Measurements from ENCODE around the gene ZNF354C.

ZNF354C gene

GRCh38 chr5:179120421-179120861, 60.3 kb downstream of the ZNF354C start:
- no peak for DNase-seq (ENCODE audit: low read depth in 1 of 2, low spot score in 1 of 2)
- Histone ChIP-seq H3K4me3 (replicated peaks; ENCODE audit: insufficient read depth, low read length) (no peak overlapping the region), H3K27me3 (ENCODE audit: insufficient read depth, poor library complexity, severe bottlenecking) (no peaks in the 10 kb centered on the region), H3K27ac (replicated peaks) (no peak overlapping the region)
- TF ChIP-seq GABPA (IDR thresholded peaks at IDR 0.05; ENCODE audit: low read depth) (no peak), CTCF (IDR thresholded peaks at IDR 0.05; ENCODE audit: insufficient read depth, low read length) (no peak), REST (IDR thresholded peaks at IDR 0.05; ENCODE audit: insufficient replicate concordance, low read depth) (no peak), POLR2AphosphoS5 (IDR thresholded peaks at IDR 0.05; ENCODE audit: low read depth) (no peak), SPI1 (IDR thresholded peaks at IDR 0.05; ENCODE audit: borderline replicate concordance, low read depth) (no peak)

- H3K4me3 ChIP-seq (replicated peaks; ENCODE audit: insufficient read depth, low read length) = no peak overlapping the region
- no peak for DNase-seq (ENCODE audit: low read depth in 1 of 2, low spot score in 1 of 2)
- no peaks in the 10 kb centered on the region for H3K27me3 ChIP-seq (ENCODE audit: insufficient read depth, poor library complexity, severe bottlenecking)
- TF ChIP-seq CTCF (IDR thresholded peaks at IDR 0.05; ENCODE audit: insufficient read depth, low read length) = no peak
- no peak for TF ChIP-seq POLR2AphosphoS5 (IDR thresholded peaks at IDR 0.05; ENCODE audit: low read depth)
- no peak for TF ChIP-seq SPI1 (IDR thresholded peaks at IDR 0.05; ENCODE audit: borderline replicate concordance, low read depth)
- no peak for TF ChIP-seq GABPA (IDR thresholded peaks at IDR 0.05; ENCODE audit: low read depth)
- no peak for TF ChIP-seq REST (IDR thresholded peaks at IDR 0.05; ENCODE audit: insufficient replicate concordance, low read depth)
- H3K27ac ChIP-seq (replicated peaks) = no peak overlapping the region
Measured at GRCh38 chr5:179120951-179121666, 60.9 kb downstream of the ZNF354C start.

- TF ChIP-seq REST (IDR thresholded peaks at IDR 0.05; ENCODE audit: insufficient replicate concordance, low read depth) (no peak), CTCF (IDR thresholded peaks at IDR 0.05; ENCODE audit: insufficient read depth, low read length) (no peak)
- no peak overlapping the region for H3K27ac ChIP-seq (replicated peaks)
- DNase-seq (ENCODE audit: low read depth in 1 of 2, low spot score in 1 of 2) = no peak
- no peaks in the 10 kb centered on the region for H3K27me3 ChIP-seq (ENCODE audit: insufficient read depth, poor library complexity, severe bottlenecking)
- no peak overlapping the region for H3K4me3 ChIP-seq (replicated peaks; ENCODE audit: insufficient read depth, low read length)
Measured at GRCh38 chr5:179121667-179122111, 61.5 kb downstream of the ZNF354C start.
